Putamen (tissue), 1 donor: Measurements from ENCODE around the gene COL8A1.
"Not testable (repeated sequence)": the region's sequence is repeated elsewhere in the genome, so short reads cannot be mapped to it uniquely, and the experiment has no call there.

Experiments
- DNase-seq: peaks from one replicate; pipeline ENCODE4 v3.0.0-alpha.2; 2016; ENCODE audit warnings: low spot score

The COL8A1 gene

DNA sequence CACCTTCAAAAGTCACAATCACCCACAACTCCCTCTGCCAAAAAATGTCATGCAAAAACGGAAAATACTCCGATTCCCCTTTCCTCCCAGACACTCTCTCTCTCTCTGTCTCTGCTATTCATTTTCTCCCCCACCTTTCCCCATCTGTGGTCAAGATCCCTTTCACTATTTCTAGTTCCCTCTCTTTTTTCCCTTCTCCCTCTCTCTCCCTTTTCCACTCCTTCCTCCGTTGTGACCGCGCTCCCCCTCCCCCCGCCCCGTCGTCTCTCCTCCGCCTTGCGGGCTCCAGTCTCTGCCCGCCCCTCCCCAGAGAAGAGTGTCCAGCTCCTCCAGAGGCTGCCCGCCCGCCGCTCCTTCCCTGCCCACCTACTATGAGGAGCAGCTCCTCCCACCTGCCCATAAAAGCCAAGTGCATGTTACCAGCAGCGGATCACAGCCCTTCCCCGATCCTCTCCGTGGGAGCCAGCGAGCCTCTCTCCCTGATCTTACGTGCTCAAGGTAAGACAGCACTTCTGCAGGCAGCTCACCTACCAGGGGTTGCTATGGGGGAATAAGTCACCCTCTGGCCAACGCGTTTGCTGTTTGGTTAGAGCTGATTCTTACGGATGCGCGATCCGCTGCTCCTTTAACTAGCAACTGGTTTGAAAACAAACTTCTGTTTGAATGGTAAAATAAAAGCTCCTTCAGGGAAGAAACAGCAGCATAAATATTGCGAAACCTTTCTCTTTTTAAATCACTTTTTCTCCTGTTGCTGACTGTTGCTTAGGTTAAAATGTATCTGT, at the start of gene COL8A1:
COL8A1 (plus strand) TSS at position 428 of the 782 bp plus-strand sequence. CDS start 152,089 bp downstream, outside the sequence.
- DNase-seq = no peak

- DNase-seq = not testable (repeated sequence)
Observed at GRCh38 chr3:99589168-99589567, 49.2 kb upstream of the COL8A1 start.

DNA sequence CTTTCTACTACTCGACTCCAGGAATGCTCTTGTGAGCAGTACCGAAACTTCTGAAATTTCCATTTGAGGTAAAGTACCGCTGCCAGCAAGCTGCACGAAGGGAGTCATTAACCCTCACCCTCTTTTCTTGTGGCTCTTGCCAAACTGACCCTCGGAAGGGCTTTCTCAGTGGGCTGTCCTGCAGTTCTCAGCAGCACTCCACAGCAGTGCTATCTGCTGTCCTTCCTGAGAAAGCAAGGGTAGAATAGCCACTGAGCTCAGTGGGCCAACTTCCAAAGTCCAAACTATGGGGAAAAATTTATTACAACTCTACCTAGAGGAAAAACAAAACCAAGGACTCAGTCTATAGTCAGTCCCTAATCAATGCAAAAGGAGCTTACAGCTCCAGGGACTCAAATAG, 38.5 kb upstream of the COL8A1 start:
- DNase-seq = no peak

DNA sequence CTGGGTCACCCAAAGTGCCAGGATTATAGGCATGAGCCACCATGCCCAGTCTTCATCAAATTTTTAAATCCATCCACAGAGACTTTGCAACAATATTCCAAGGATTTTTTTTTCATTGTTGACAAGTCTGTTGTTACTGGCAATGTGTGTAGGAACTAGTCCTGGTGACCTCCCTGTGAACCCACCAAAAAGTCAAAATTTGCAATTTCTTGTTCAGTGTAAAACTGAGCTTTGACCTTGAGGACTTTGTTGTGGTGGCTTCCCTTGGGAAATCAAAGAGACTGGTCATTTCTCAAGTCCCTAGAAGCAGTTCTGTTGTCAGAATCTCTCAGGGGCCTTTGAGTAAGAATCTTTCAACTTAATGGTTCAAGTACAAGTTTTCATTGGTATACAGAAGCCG, 36.9 kb upstream of the COL8A1 start:
- no peak for DNase-seq

DNA sequence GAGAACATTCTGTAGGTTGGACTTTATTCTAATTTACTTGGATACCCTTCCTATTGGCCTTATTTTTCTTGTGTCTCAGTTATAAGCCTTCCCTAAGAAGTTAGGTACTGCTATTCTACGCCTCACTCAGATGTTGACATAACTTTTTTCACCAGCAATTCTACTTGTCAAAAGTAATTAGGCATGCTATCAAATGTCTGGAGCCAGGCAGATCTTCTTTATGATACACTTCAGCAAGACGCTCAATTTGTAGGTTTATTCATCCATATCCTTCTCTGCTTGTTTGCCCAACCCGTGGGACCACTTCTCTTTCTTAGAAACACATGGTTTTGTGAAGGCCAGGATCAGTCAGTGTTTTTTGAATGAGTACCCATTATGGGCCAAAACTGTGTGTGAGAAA, 36.2 kb upstream of the COL8A1 start:
- DNase-seq = no peak

- no peak for DNase-seq
Observed at GRCh38 chr3:99607151-99607550, 31.2 kb upstream of the COL8A1 start.

DNA sequence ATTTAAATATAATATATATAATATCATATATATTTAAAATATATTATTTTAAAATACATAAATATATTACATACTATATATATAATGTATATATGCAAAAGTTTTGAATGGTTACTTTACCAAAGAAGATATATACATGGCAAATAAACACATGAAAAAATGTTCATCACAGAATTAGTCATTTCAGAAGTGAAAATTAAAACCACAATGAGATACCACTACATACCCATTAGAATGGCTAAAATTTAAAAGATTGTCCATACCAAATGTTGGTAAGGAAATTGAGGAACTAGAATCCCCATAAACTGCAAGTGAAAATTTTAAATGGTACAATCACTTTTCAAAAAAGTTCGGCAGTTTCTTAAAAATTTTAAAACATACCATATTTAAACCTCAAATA, 23.6 kb upstream of the COL8A1 start:
- no peak for DNase-seq

DNA sequence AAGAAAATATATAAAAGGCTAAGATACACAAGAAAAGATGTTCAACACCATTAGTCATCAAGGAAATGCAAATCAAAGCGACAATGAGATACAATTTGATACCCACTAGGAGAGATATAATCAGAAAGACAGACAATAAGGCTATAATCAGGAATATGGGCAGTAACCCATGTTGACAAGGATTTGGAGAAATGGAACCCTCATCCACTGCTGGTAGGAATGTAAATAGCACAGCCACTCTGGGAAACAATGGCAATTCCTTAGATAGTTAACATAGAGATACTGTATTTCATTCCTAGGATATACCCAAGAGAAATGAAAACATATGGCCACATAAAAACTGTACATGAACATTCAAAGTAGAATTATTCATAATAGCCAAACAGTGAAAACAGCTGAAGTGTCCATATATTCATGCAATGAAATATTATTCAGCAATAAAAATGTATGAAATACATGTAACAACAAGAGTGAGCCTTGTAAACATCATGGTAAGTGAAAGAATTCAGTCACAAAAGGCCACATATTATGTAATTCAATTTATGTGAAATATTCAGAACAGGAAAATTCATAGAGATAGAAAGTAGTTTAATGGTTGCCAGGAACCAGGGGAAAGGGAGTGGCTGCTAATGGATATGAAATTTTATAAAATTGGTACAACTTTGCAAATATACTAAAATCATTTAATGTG, 18.2 kb upstream of the COL8A1 start:
- no peak for DNase-seq

- DNase-seq = no peak
Observed at GRCh38 chr3:99620976-99621375, 17.4 kb upstream of the COL8A1 start.

DNA sequence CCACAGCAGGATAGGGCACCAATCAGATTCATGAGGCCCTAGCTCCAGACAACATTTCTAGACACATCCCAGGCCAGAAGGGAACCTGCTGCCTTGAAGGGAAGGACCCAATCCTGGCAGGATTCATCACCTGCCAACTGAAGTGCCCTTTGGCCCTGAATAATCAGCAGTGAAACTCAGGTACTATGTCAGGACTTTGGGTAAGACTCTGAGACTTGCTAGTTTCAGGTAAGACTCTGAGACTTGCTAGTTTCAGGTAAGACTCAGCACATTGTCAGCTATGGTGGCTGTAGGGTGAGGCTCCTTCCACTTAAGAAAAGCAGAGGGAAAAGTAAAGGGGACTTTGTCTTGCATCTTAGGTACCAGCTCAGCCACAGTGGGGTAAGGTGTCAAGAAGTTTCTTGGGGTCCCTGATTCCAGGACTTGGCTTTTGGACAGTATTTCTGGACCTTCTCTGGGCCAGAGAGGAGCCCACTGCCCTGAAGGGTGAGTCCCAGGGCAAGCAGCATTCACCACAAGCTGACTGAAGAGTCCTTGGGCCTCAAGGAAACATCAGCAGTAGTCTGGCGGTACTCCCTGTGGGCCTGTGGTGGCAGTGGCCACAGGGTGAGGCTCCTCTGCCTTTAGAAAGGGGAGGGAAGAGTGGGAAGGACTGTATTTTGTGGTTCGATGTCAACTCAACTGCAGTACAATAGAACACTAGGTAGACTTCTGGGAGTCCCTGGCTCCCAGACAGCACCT, 13.7 kb upstream of the COL8A1 start:
- no peak for DNase-seq

DNA sequence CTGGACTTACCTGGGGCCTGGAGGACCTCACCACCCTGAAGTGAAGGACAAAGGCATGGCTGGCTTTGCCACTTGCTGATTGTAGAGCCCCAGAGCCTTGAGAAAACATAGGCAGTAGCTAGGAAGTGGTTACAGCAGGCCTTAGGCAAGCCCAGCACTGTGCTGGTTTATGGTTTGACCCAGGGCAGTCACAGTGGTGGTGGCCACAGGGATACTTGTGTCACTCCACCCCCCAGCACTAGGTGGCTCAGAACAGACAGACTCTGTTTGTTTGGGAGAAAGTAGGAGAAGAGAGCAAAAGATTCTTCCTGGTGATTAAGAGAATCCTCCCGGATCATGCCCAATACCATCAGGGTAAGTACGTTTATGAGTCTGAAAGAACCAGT, 13.2 kb upstream of the COL8A1 start:
- DNase-seq = no peak

- DNase-seq = no peak
Observed at GRCh38 chr3:99625643-99626416, 12.6 kb upstream of the COL8A1 start.

- no peak for DNase-seq
Observed at GRCh38 chr3:99626417-99626788, 12.0 kb upstream of the COL8A1 start.

DNA sequence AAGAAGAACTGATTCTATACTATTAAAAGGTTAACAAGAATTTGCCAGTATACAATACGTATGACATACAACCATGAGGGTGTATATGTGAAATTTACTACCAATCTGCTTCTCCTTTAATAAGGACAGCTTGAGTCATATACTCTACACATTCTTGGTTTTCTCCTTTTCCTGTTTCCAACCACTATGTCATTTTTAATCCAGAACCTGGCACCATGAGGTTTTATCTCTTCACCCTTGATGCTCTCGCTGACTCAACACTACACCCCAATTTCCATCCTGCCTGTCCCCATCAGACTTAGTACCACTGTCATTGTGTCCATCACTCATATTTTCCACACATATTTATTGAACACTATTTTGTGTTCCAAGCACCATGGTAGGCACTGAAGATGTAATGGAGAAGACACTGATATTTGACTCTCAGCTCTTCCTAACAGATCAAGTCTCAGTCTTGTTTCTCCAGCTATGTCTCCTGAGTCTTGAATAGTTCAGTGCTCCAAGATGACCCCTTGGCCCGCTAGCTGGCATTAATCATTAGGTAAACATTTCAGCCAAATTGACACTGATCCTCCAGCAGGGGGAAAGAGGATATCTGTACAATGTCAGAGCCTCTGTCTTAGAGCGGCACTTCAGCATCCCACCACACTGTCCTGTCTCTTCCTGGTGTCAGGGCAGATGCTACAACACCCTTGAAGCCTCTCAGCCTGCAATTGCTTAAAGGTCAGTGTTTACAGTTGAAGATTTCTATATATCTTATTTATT, 11.2 kb upstream of the COL8A1 start:
- DNase-seq = no peak

DNA sequence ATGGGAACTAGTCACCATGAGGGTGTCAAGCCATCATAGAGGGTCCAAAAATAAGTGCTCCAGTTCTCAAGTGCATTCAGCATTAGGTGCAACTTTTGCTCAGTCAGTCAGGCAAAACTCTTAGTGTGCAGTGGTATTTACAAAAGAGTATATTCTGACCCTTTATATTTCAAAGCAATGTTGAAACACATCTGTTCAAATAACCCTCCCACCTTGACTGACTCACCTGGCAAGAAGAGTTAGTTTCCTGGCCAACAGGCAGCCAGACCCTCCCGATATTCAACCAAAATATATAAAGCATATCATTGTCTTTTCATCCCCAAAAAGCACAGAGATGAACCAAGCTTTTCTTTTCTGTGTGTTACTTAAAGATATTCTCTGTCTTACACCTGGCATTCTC, 7.6 kb upstream of the COL8A1 start:
- no peak for DNase-seq

DNA sequence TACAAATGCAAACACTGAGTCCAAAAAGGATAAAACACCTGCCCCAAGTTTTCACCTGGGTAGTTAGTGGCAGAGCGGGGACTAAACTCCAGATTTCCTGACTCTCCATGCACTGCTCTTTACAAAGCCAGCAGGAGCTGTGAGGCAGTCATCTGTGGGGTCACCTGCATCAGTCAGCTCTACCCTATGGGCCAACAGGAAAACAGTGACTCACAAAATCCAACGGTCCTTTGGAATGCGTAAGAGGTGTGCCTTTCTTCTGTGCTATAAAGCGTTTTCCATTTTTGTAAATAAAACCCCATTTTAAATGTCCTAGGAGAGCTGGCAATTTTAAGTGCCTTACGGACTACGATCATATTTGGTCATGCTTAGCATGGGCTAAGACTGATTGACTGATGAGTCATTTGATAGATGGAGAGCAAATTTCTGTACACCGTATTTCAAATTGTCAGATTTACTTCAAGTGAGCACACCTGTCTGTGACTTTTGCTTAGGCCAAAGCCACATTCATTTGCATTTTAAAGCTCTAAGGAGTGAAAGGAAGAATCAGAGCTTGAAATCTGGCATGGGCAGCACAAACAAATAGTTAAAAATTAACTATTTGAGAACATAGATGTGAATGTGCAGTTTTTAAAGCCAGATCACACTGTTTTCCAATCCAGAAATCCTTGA, 4.4 kb upstream of the COL8A1 start:
- no peak for DNase-seq

DNA sequence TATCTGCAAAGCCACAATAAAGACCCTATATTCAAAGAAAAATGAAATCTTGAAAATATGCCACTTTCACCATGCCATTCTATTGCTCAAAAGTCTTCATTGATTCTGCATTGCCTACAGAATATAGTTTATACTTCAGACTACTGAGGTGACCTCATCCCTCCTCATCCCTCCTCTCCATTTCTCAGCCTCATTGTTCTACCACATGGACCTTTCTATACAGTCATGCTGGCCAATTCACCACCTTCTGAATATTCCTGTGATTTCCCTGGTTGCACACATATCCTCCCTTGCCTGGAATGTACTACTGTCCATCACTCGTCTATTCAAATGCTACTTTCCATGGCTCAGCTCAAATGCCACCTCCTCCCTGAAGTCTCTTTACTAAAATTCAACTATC, 3.5 kb upstream of the COL8A1 start:
- DNase-seq = no peak

DNA sequence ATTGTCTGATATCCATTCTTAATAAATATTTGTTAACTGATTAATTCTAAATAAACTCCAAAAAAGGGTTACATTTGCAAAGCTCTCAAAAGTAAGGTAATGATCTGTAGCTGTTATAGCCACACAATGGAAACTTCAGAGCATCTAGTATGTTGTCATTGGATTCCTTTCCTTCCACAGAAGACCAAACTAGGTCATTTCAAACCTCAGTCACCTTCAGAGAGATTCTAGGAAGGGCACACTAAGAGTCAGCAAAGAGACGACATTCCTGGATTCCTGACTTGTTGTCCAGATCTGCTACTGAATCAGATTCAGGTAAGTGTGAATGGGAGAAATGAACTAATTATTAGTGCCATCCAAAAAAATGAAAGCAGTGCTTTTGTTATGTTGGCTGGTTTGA, 3.0 kb upstream of the COL8A1 start:
- DNase-seq = no peak

GRCh38 chr3:99637016-99637367, 1.4 kb upstream of the COL8A1 start:
- DNase-seq = no peak

GRCh38 chr3:99637368-99638111, 854 bp upstream of the COL8A1 start:
- DNase-seq = no peak
